Breast epithelium (tissue), 4 donors: ENCODE results near the gene TANK. TPM values are rescaled to one million over a fixed set of nuclear protein-coding genes. Genes with fewer than 3 reads are reported as not detected.

Source experiments
- DNase-seq, 2 donors: peaks; one replicate each; pipeline ENCODE4 v3.0.0-alpha.2; 2019; ENCODE audit warnings: low spot score in 2 of 2
- H3K27ac ChIP-seq, 2 donors: fragments of 200-600 bp; sonication (generic) in 1 of 2; one replicate each; pipeline ENCODE4 v1.5.1; 2016 to 2019; ENCODE audit warnings: mild to moderate bottlenecking in 1 of 2
- H3K27me3 ChIP-seq, 2 donors: fragments of 200-600 bp; sonication (generic) in 1 of 2; one replicate each; pipeline versions ENCODE4 v1.5.1 to v1.6.0; 2017 to 2019; ENCODE audit warnings: control low read depth in 1 of 2, mild to moderate bottlenecking in 1 of 2
- H3K36me3 ChIP-seq: fragments of 200-600 bp; one replicate; pipeline ENCODE4 v1.5.1; 2019
- H3K4me1 ChIP-seq, 2 donors: fragments of 200-600 bp; sonication (generic); one replicate each; pipeline ENCODE4 v1.5.1; 2016 to 2019; ENCODE audit warnings: control low read depth in 1 of 2
- H3K4me3 ChIP-seq, 3 donors: fragments of 200-600 bp; sonication (generic); 1 replicate in 2 of 3; 2 replicates in 1 of 3; pipeline ENCODE4 v1.5.1; 2016 to 2019; ENCODE audit warnings: mild to moderate bottlenecking in 3 of 3, moderate library complexity in 2 of 3
- H3K9me3 ChIP-seq, 2 donors: fragments of 200-600 bp; sonication (generic) in 1 of 2; one replicate each; pipeline ENCODE4 v1.5.1; 2016 to 2019; ENCODE audit warnings: control low read depth in 1 of 2
- CTCF ChIP-seq, 3 donors: fragments of 450-650 bp; IDR thresholded peaks; one replicate each; pipeline ENCODE4 v1.5.1; 2016 to 2017; ENCODE audit warnings: antibody characterized with exemption in 3 of 3, mild to moderate bottlenecking in 3 of 3, moderate library complexity in 3 of 3
- POLR2A ChIP-seq: fragments of 450-650 bp; IDR thresholded peaks from one replicate; pipeline ENCODE4 v1.6.1; 2016; ENCODE audit warnings: antibody characterized with exemption, mild to moderate bottlenecking, moderate library complexity
- POLR2AphosphoS5 ChIP-seq, 3 donors: sonication (generic); formaldehyde crosslinking; IDR thresholded peaks; one replicate each; pipeline ENCODE4 v1.6.1; 2017; ENCODE audit warnings: antibody characterized with exemption in 3 of 3
- intact Hi-C: fragments of 100-400 bp; cut with DNase I; formaldehyde crosslinking; loops from one replicate; pipeline ENCODE4 v1.15.1; 2023; ENCODE audit warnings: low total_unique reads
- total RNA-seq, 3 donors: library from RNA; depleted of rRNA; stranded (reverse); fragments of >200 nt; gene quantifications; one replicate each; pipeline ENCODE4 v1.1.0, GENCODE V29; 2016

The TANK gene
- total RNA-seq, 3 donors from 2014 or later: 128 to 242 (median 166) TPM

GRCh38 chr2:161159456-161160225 is 587 bp upstream of the TANK start:
- peaks cover 0 to 13% of the 10 kb centered on the region in 2 donors for H3K4me1 ChIP-seq
- intact Hi-C loops: no loop called here
- peak overlapping the region; percentile 98 to 99 for H3K27ac ChIP-seq

DNA sequence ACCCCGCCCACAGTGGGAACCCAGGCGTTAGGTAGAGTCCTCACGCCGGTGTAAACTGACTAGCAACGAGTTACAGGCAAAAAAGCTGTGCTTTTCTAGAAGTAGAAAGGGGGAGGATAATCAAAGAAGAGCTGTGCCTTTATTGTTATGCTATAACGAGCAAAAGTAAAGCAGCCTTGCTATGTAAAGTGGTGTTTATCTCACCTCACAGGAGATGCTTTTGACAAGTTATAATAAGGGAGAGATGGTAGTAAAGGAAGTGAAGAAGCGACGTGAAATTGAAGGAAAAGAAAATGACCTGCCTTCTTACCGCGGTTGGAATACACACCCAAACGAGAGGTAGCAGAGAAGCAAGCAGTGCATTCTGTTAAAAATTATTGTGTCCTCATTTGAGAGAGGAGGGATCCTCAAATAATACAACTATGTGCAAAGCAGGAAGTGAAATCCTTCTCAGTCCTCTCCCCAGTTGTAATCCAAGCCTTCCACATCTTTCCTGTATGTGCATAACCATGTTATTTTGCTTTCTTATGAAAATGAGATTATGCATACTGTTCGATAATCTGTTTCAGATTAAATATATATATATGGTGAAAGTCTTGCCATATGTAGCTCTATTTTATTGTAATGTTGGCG is 962 bp downstream of the TANK start:
- H3K4me1 ChIP-seq: peaks cover 0 to 13% of the 10 kb centered on the region in 2 donors
- DNase-seq: no peak
- peak overlapping the region; percentile 98 to 99 for H3K27ac ChIP-seq
- H3K9me3 ChIP-seq: no peaks in the 10 kb centered on the region
- no peaks in the 10 kb centered on the region for H3K36me3 ChIP-seq
- no peaks in the 10 kb centered on the region for H3K27me3 ChIP-seq
- intact Hi-C loops: no loop called here
- TF ChIP-seq POLR2A: no peak
- TF ChIP-seq CTCF (IDR thresholded peaks at IDR 0.05): no peak
- no peak for TF ChIP-seq POLR2AphosphoS5 (IDR thresholded peaks at IDR 0.05)
- H3K4me3 ChIP-seq: peak overlapping the region; percentile 74 to 88 (median 78)

More at GRCh38 chr2:161159456-161160225, 587 bp upstream of the TANK start:
- H3K36me3 ChIP-seq: no peaks in the 10 kb centered on the region
- H3K27me3 ChIP-seq: no peaks in the 10 kb centered on the region
- H3K4me3 ChIP-seq: peak overlapping the region; percentile 74 to 88 (median 78)
- no peak for DNase-seq
- no peaks in the 10 kb centered on the region for H3K9me3 ChIP-seq
- TF ChIP-seq CTCF (IDR thresholded peaks at IDR 0.05) (no peak), POLR2A (no peak)

DNA sequence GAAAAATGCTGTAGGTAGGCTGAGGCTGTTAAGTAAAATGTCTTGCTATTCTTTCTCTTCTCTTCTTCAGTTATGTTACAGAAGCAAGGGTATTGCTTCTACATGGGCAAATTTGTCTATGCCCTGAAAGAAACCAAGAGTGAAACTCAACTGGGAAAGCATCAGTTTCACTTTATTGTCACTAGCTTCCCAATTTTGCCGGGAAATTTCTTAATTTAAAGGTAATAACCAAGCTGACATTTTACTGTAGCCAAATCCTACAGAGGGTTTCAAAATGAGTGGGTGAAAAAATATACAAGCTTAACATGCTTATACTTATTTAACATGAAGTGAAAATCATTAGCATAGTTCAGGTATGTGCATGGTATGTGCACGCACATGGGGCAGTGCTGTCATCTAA is 3.2 kb downstream of the TANK start:
- no peaks in the 10 kb centered on the region for H3K36me3 ChIP-seq
- TF ChIP-seq POLR2AphosphoS5 (IDR thresholded peaks at IDR 0.05): no peak
- no peak for TF ChIP-seq CTCF (IDR thresholded peaks at IDR 0.05)
- TF ChIP-seq POLR2A: no peak
- peak overlapping the region; percentile 8 to 46 for H3K27ac ChIP-seq
- H3K27me3 ChIP-seq: no peaks in the 10 kb centered on the region
- no peak for DNase-seq
- peaks cover 0 to 23% of the 10 kb centered on the region in 2 donors for H3K4me1 ChIP-seq
- no peaks in the 10 kb centered on the region for H3K9me3 ChIP-seq
- peak overlapping the region in 1 of 3 donors; percentile 17 for H3K4me3 ChIP-seq
- intact Hi-C loops: no loop called here

DNA sequence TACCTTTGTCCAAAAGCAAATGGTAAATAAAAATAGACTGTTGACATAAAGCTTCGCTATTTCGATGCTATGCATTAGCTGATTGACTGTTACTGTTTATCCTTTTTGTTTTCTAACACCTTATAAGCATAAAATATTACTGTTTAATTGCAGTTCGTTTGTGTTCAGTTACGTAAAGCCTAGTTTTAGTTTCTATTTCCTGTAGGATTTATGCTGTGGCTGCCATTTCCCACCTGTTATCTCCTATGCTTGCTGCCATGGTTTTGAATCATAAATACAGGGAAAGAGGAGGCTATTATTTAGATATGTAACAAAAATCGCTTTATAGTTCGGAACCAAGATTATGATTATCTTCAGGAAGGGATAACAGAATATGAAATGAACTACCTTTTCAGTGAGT is 3.9 kb downstream of the TANK start:
- no peaks in the 10 kb centered on the region for H3K36me3 ChIP-seq
- peaks cover 0 to 23% of the 10 kb centered on the region in 2 donors for H3K4me1 ChIP-seq
- no peak for DNase-seq
- peak overlapping the region in 1 of 2 donors; percentile 8 for H3K27ac ChIP-seq
- intact Hi-C loops: loop anchor here (2.0 kb wide), 1 partner anchor 17 kb away; no protein-coding TSS in a partner anchor
- no peaks in the 10 kb centered on the region for H3K9me3 ChIP-seq
- no peaks in the 10 kb centered on the region for H3K27me3 ChIP-seq
- no peak overlapping the region for H3K4me3 ChIP-seq
- no peak for TF ChIP-seq POLR2A
- no peak for TF ChIP-seq CTCF (IDR thresholded peaks at IDR 0.05)
- TF ChIP-seq POLR2AphosphoS5 (IDR thresholded peaks at IDR 0.05): no peak

DNA sequence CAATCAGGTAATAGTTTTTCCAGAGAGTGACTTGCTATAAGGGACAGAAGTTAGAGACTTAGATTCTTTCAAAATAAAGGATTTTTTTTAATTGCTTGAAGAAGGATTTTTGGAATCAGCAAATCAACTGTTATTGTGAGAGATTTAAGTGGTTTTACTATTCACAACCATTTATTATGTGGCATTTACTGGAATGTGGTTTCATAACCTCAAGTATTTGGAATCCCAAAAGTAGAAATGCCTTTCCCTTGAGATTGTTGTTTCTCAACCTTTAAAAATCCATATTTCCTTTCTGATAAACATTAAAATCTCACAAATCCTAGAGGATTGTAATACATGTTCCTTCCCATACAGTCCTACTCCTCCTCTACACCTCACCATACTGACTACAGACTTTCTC is 5.0 kb downstream of the TANK start:
- no peaks in the 10 kb centered on the region for H3K36me3 ChIP-seq
- TF ChIP-seq CTCF (IDR thresholded peaks at IDR 0.05) (no peak), POLR2AphosphoS5 (IDR thresholded peaks at IDR 0.05) (no peak), POLR2A (no peak)
- peaks cover 0 to 22% of the 10 kb centered on the region in 2 donors for H3K4me1 ChIP-seq
- H3K27me3 ChIP-seq: no peaks in the 10 kb centered on the region
- no peaks in the 10 kb centered on the region for H3K9me3 ChIP-seq
- intact Hi-C loops: loop anchor here (2.0 kb wide), 1 partner anchor 16 kb away; no protein-coding TSS in a partner anchor
- no peak for DNase-seq
- peak overlapping the region; percentile 51 to 58 for H3K27ac ChIP-seq
- H3K4me3 ChIP-seq: no peak overlapping the region
